SK-N-SH (cell line): ENCODE results near the gene WDR7. TPM values are rescaled to one million over a fixed set of nuclear protein-coding genes. Genes with fewer than 3 reads are reported as not detected.

Experiments used
- CTCF ChIA-PET: fragments of 300-600, 350-600 bp; formaldehyde crosslinking; extraction: SDS; loops from one replicate; lab custom pipeline; 2021; lab: Yijun Ruan, JAX
- POLR2A ChIA-PET: fragments of 350-600 bp; sonication (Branson Sonifier 250); formaldehyde crosslinking; extraction: SDS; loops from one replicate; lab custom pipeline; 2020; ENCODE audit warnings: antibody characterized with exemption, inconsistent platforms; lab: Yijun Ruan, JAX
- DNase-seq: peaks from one replicate; pipeline ENCODE4 v3.0.0; 2012
- H2AFZ ChIP-seq: fragments of 200-600 bp; sonication (generic); 2 replicates; pipeline ENCODE4 v1.8.1; 2016; ENCODE audit warnings: antibody characterized with exemption, mild to moderate bottlenecking, low read depth
- H3F3A ChIP-seq: fragments of 200-600 bp; sonication (generic); replicated peaks from 2 replicates; pipeline ENCODE3; 2016; ENCODE audit warnings: antibody characterized with exemption, mild to moderate bottlenecking; ENCODE audit not compliant: insufficient read depth
- H3K27ac ChIP-seq, 2 experiments: fragments of 200-500 bp in 1 of 2; fragments of 200-600 bp in 1 of 2; sonication (Bioruptor generic) in 1 of 2; sonication (generic), shearing (Covaris generic) in 1 of 2; 2 replicates each; pipeline versions ENCODE4 v1.5.1 to v1.6.1; 2014 to 2016; ENCODE audit warnings: low read depth in 2 of 2, inconsistent platforms in 1 of 2, low read length in 1 of 2, mild to moderate bottlenecking in 1 of 2, mixed read lengths in 1 of 2
- H3K27me3 ChIP-seq: fragments of 200-600 bp; sonication (generic), shearing (Covaris generic); 2 replicates; pipeline ENCODE4 v1.6.1; 2016; ENCODE audit warnings: mixed run types; ENCODE audit not compliant: insufficient read depth
- H3K36me3 ChIP-seq, 2 experiments: fragments of 200-500 bp in 1 of 2; fragments of 200-600 bp in 1 of 2; sonication (Bioruptor generic) in 1 of 2; sonication (generic) in 1 of 2; replicated peaks in 1 of 2; 2 replicates each; pipeline versions ENCODE3 to v1.5.1; 2014 to 2016; ENCODE audit warnings: low read length in 1 of 2, mild to moderate bottlenecking in 1 of 2; ENCODE audit not compliant: insufficient read depth in 2 of 2, control insufficient read depth in 1 of 2
- H3K4me1 ChIP-seq, 2 experiments: fragments of 200-500 bp in 1 of 2; fragments of 200-600 bp in 1 of 2; sonication (Bioruptor generic) in 1 of 2; sonication (generic), shearing (Covaris generic) in 1 of 2; 2 replicates each; pipeline versions ENCODE4 v1.5.1 to v1.6.1; 2014 to 2016; ENCODE audit warnings: low read depth in 1 of 2, low read length in 1 of 2, mixed run types in 1 of 2; ENCODE audit not compliant: insufficient read depth in 2 of 2, control insufficient read depth in 1 of 2
- H3K4me2 ChIP-seq: fragments of 200-600 bp; sonication (generic), shearing (Covaris generic); 2 replicates; pipeline ENCODE4 v1.6.1; 2017; ENCODE audit warnings: mixed run types
- H3K4me3 ChIP-seq, 2 experiments: fragments of 200-500 bp in 1 of 2; fragments of 200-600 bp in 1 of 2; sonication (Bioruptor generic) in 1 of 2; sonication (generic), shearing (Covaris generic) in 1 of 2; 2 replicates each; pipeline versions ENCODE4 v1.5.1 to v1.8.1; 2014 to 2016; ENCODE audit warnings: low read depth in 2 of 2, inconsistent platforms in 1 of 2, low read length in 1 of 2, mild to moderate bottlenecking in 1 of 2, mixed read lengths in 1 of 2, moderate library complexity in 1 of 2
- H3K79me2 ChIP-seq: fragments of 200-600 bp; sonication (generic); 2 replicates; pipeline ENCODE4 v1.8.1; 2017; ENCODE audit warnings: mild to moderate bottlenecking; ENCODE audit not compliant: insufficient read depth
- H3K9ac ChIP-seq: fragments of 200-600 bp; sonication (generic); 2 replicates; pipeline ENCODE4 v1.6.1; 2017; ENCODE audit warnings: mixed run types
- H3K9me2 ChIP-seq: fragments of 200-600 bp; sonication (generic); 2 replicates; pipeline ENCODE4 v1.6.1; 2017; ENCODE audit warnings: mixed run types
- H3K9me3 ChIP-seq: fragments of 200-600 bp; sonication (generic); 2 replicates; pipeline ENCODE4 v1.6.1; 2017; ENCODE audit warnings: mixed run types, mild to moderate bottlenecking, moderate library complexity
- H4K20me1 ChIP-seq: fragments of 200-600 bp; sonication (generic); 2 replicates; pipeline ENCODE4 v1.6.1; 2017; ENCODE audit warnings: mild to moderate bottlenecking, mixed run types; ENCODE audit not compliant: insufficient read depth
- CHD2 ChIP-seq: fragments of 150-350 bp; IDR thresholded peaks from 2 replicates; pipeline ENCODE4 v1.6.1; 2018; ENCODE audit warnings: low read length; ENCODE audit not compliant: partially characterized antibody
- ELF1 ChIP-seq: IDR thresholded peaks from 2 replicates; pipeline ENCODE4 v1.4.0; 2012
- EP300 ChIP-seq, 2 experiments: IDR thresholded peaks; 2 replicates each; pipeline versions ENCODE4 v1.4.0 to v1.6.1; 2012; ENCODE audit warnings: borderline replicate concordance in 1 of 2, low read depth in 1 of 2, low read length in 1 of 2
- FOXJ3 ChIP-seq: sonication (generic); formaldehyde crosslinking; IDR thresholded peaks from 2 replicates; pipeline ENCODE4 v1.5.1; 2020; ENCODE audit warnings: mild to moderate bottlenecking, missing genetic modification reagents
- GABPA ChIP-seq: IDR thresholded peaks from 2 replicates; pipeline ENCODE4 v1.4.0; 2012; ENCODE audit warnings: low read depth, mild to moderate bottlenecking
- NRF1 ChIP-seq: IDR thresholded peaks from 2 replicates; pipeline ENCODE4 v1.6.1; 2012; ENCODE audit warnings: low read depth, mild to moderate bottlenecking, low read length
- PBX3 ChIP-seq: IDR thresholded peaks from 2 replicates; pipeline ENCODE4; 2012
- POLR2AphosphoS5 ChIP-seq: IDR thresholded peaks from 2 replicates; pipeline ENCODE4 v1.6.1; 2012; ENCODE audit warnings: low read depth, low read length
- REST ChIP-seq: IDR thresholded peaks from 2 replicates; pipeline ENCODE4 v1.6.1; 2012; ENCODE audit warnings: mild to moderate bottlenecking, low read depth, low read length, moderate library complexity
- SIN3A ChIP-seq: IDR thresholded peaks from 2 replicates; pipeline ENCODE4 v1.6.1; 2012; ENCODE audit warnings: low read depth, mild to moderate bottlenecking, low read length, moderate library complexity, borderline replicate concordance
- TAF1 ChIP-seq: IDR thresholded peaks from 2 replicates; pipeline ENCODE4 v1.6.1; 2012; ENCODE audit warnings: low read depth, mild to moderate bottlenecking, low read length, moderate library complexity, borderline replicate concordance
- TCF12 ChIP-seq: IDR thresholded peaks from 2 replicates; pipeline ENCODE4 v1.4.0; 2012
- TEAD4 ChIP-seq: IDR thresholded peaks from 2 replicates; pipeline ENCODE4 v1.4.0; 2012; ENCODE audit warnings: mild to moderate bottlenecking, borderline replicate concordance; ENCODE audit not compliant: insufficient read depth
- USF1 ChIP-seq: IDR thresholded peaks from 2 replicates; pipeline ENCODE4 v1.4.0; 2012; ENCODE audit warnings: low read depth, borderline replicate concordance
- USF2 ChIP-seq: fragments of 150-350 bp; IDR thresholded peaks from 2 replicates; pipeline ENCODE4 v1.6.1; 2017; ENCODE audit warnings: antibody characterized with exemption, low read length, low read depth, borderline replicate concordance
- YY1 ChIP-seq: IDR thresholded peaks from 2 replicates; pipeline ENCODE4 v1.4.0; 2012; ENCODE audit warnings: low read depth, mild to moderate bottlenecking
- WGBS: methylation state at CpG from one replicate; pipeline ENCODE4 v1.1.6; 2017; ENCODE audit warnings: low lambda C conversion rate; 5-methylcytosine and 5-hydroxymethylcytosine counted together
- polyA plus RNA-seq, 3 experiments: library from polyadenylated mRNA; depleted of rRNA; stranded (reverse); fragments of >200 nt; gene quantifications; 2 replicates each; pipeline ENCODE4 v1.2.3, GENCODE V29; 2012

Gene WDR7
- polyA plus RNA-seq, 1 of the 3 experiments (the other 2 are of a cell fraction) = 4.1 TPM

GRCh38 chr18:57080479-57080878 is 429.3 kb downstream of the WDR7 start:
- Histone ChIP-seq H4K20me1 (no peaks in the 10 kb centered on the region), H3K27me3 (no peaks in the 10 kb centered on the region), H3K36me3 (no peaks in the 10 kb centered on the region), H3K9ac (no peak overlapping the region), H3K27ac (no peak overlapping the region), H3K4me3 (no peak overlapping the region), H3K9me2 (no peaks in the 10 kb centered on the region), H2AFZ (no peak overlapping the region), H3K4me1 (no peaks in the 10 kb centered on the region), H3F3A (no peaks in the 10 kb centered on the region), H3K4me2 (no peak overlapping the region), H3K79me2 (no peaks in the 10 kb centered on the region), H3K9me3 (no peaks in the 10 kb centered on the region)
- DNase-seq = no peak
- TF ChIP-seq YY1 = no peak
- TF ChIP-seq SIN3A = no peak
- TF ChIP-seq PBX3 = no peak
- TF ChIP-seq TCF12 = no peak
- TF ChIP-seq EP300 (IDR thresholded peaks at IDR 0.05; ENCODE audit: borderline replicate concordance in 1 of 2, low read depth in 1 of 2, low read length in 1 of 2) = no peak
- TF ChIP-seq TEAD4 = no peak
- TF ChIP-seq USF2 = no peak
- POLR2A ChIA-PET = no interaction called here
- CTCF ChIA-PET = no interaction called here
- WGBS = 26% methylated on average over 3 of the region's 3 CpGs

- no peaks in the 10 kb centered on the region for H3K9me2 ChIP-seq
- no peaks in the 10 kb centered on the region for H3K36me3 ChIP-seq
- TF ChIP-seq POLR2AphosphoS5 (no peak), YY1 (no peak), CHD2 (no peak), GABPA (no peak), ELF1 (no peak), FOXJ3 (CRISPR knock-in tag) (no peak), TAF1 (no peak), TEAD4 (no peak), REST (no peak), TCF12 (no peak), USF1 (no peak), EP300 (IDR thresholded peaks at IDR 0.05; ENCODE audit: borderline replicate concordance in 1 of 2, low read depth in 1 of 2, low read length in 1 of 2) (no peak), NRF1 (no peak)
- no peak overlapping the region for H3K9ac ChIP-seq
- H2AFZ ChIP-seq = no peak overlapping the region
- no peaks in the 10 kb centered on the region for H4K20me1 ChIP-seq
- no peak overlapping the region for H3K4me2 ChIP-seq
- H3K4me1 ChIP-seq = no peaks in the 10 kb centered on the region
- no peaks in the 10 kb centered on the region for H3K79me2 ChIP-seq
- no peak overlapping the region for H3K4me3 ChIP-seq
- H3K27me3 ChIP-seq = no peaks in the 10 kb centered on the region
- DNase-seq = no peak
- WGBS = 63% methylated on average over 10 of the region's 10 CpGs
- no peaks in the 10 kb centered on the region for H3K9me3 ChIP-seq
- H3F3A ChIP-seq = no peaks in the 10 kb centered on the region
- H3K27ac ChIP-seq = no peak overlapping the region
- CTCF ChIA-PET = no interaction called here
- POLR2A ChIA-PET = no interaction called here
Measured at GRCh38 chr18:57081899-57082298, 430.7 kb downstream of the WDR7 start.
